ENCODE results near the gene NOP58. TPM values are rescaled to one million over a fixed set of nuclear protein-coding genes. Genes with fewer than 3 reads are reported as not detected.
"Not testable (repeated sequence)": the region's sequence is repeated elsewhere in the genome, so short reads cannot be mapped to it uniquely, and the experiment has no call there.

The NOP58 gene, protein sequence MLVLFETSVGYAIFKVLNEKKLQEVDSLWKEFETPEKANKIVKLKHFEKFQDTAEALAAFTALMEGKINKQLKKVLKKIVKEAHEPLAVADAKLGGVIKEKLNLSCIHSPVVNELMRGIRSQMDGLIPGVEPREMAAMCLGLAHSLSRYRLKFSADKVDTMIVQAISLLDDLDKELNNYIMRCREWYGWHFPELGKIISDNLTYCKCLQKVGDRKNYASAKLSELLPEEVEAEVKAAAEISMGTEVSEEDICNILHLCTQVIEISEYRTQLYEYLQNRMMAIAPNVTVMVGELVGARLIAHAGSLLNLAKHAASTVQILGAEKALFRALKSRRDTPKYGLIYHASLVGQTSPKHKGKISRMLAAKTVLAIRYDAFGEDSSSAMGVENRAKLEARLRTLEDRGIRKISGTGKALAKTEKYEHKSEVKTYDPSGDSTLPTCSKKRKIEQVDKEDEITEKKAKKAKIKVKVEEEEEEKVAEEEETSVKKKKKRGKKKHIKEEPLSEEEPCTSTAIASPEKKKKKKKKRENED
- polyA plus RNA-seq (ENCODE audit: insufficient read length in 4 of 4): 100 to 1,000 TPM in 1 of 4 donors, 10 to 100 TPM in 3; 92.0 to 102 (median 97.0) TPM

- DNase-seq (ENCODE audit: low read depth in 4 of 4, low spot score in 3 of 4): peak; percentile 94 to 97 (median 96)
Measured at GRCh38 chr2:202265467-202266277, at the start of gene NOP58. Gene NOP58 (plus strand): TSS chr2:202265763. CDS start chr2:202265942, 179 bp downstream.

DNA sequence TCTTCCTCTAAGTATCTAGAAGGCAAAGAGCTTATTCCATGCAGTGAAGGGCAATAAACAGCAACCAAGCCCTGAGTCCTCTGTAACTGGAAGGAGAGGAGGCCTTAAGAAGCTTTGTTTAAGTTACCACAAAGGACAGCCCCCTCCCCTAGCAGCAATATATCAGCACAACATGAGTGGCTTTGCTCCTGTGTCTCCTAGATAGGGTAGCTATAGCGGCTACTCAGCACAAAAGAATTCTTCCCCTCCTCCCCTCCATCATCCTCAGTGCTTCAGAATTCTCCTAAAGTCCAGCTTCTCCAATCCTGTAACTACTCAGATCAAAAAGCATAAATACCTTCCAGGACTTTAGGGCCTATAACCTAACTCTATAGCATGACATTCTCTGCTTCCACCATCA lies 43.7 kb upstream of the NOP58 start:
- no peak for DNase-seq (ENCODE audit: low read depth in 4 of 4, low spot score in 3 of 4)

DNA sequence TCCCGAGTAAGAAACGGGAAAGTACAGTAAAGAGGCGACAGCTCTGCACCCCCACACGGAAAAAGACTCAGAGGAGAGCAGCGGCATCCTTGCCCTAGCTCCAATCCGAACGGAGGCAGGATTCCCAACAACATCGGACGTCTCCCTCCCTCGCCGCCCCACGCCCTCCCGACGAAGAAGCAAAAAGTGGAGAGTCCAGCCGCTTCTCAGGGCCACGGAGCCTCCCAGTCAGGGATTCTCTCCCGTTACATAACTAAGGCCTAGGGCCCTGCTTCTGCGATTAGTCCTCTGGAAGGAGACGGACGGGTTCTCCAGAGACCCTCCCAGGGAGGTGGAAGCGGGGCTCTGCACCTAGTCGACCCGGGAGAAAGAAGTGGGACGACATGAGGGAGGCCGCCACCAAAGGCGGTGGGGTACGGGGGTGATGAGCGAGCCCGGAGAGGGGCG lies 27.8 kb upstream of the NOP58 start:
- DNase-seq (ENCODE audit: low read depth in 4 of 4, low spot score in 3 of 4): peak; percentile 20 to 43 (median 35)

- peak; percentile 92 to 95 (median 94) for DNase-seq (ENCODE audit: low read depth in 4 of 4, low spot score in 3 of 4)
Measured at GRCh38 chr2:202238234-202239197, 27.0 kb upstream of the NOP58 start, which contains the start of gene SUMO1. Gene SUMO1 (minus strand): TSS chr2:202238597. CDS start chr2:202238451, 146 bp downstream.

DNA sequence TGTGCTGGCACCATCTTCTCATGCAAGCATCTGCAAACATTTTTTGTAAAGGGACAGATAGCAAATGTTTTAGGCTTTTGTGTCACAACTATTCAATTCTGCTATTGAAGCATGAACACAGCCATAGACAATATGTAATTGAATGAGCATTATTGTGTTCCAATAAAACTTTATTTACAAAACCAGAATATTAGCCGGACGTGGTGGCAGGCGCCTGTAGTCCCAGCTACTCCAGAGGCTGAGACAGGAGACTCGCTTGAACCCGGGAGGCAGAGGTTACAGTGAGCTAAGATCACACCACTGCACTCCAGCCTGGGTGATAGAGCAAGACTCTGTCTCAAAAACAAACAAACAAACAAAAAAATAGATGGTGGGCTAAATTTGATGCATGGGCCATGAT lies 17.9 kb upstream of the NOP58 start:
- not testable (repeated sequence) for DNase-seq (ENCODE audit: low read depth in 4 of 4, low spot score in 3 of 4)

DNA sequence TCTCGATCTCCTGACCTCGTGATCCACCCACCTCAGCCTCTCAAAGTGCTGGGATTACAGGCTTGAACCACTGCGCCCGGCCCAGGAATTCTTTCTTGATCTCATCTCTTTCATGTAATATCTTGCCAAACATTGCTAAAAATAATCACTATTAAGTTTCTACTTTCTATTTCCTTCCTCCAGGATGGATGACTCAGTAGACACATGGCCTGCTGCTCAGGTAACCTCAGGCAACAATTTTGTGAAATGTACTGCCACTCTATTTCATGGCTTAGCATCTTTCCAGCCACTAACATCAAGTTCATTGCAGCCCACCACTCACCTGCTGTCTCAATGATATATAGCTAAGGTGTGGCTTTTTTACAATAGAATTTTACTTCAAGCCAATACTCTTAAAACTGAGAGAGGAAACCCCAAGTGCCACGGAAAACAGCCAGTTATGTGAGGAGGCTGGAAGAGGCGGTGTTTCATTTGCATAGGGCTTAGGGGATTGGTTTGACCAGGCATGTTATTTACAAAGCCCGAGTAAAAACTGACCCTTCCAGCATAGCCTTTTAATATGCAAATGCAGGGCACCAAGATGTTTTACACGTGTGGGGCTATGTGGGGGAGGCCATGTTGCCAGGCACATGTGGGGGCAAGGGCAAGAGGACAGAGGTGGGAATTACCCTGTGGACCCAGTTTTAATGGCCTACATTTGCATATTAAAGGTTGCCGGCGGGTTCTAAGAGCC lies 15.9 kb upstream of the NOP58 start:
- no peak for DNase-seq (ENCODE audit: low read depth in 4 of 4, low spot score in 3 of 4)

GRCh38 chr2:202251494-202251893 lies 14.1 kb upstream of the NOP58 start:
- DNase-seq (ENCODE audit: low read depth in 4 of 4, low spot score in 3 of 4): no peak

DNA sequence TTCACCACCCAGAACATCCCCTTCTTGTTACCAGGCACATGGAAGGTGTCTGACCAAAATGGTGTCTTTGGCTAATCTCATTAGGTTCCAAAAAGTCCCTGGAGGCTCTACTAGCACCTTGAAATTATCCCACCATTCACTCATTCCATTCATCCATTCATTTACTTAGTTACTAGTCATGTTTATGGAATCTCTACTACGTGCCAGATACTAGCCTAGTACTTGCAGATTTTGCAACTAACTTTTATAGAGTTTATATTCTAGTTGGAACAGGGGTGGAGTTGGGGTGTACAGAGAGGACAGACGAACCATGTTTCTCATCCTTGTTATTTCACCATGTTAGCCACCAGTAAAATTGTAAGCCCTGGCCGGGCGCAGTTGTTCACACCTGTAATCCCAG lies 4.0 kb upstream of the NOP58 start:
- no peak for DNase-seq (ENCODE audit: low read depth in 4 of 4, low spot score in 3 of 4)

DNA sequence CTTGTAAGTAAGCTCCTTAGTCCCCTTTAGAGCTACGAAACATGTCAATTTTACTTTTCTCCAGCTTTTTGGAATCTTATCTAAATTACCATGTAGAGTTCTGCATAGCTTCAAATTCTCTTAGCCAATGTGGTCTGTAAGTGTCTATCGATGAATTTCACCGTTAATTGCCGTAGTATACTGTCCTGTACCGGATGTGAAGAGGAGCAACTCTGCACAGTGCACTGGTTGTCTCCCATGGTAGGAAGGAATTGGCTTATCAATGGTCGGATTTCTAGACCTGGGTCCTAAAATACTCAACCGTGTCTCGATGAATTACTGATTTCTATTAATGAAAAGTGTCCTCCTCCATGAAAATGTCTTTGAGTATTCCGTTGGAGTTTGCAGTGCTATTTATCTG lies 1.9 kb downstream of the NOP58 start:
- no peak for DNase-seq (ENCODE audit: low read depth in 4 of 4, low spot score in 3 of 4)

DNA sequence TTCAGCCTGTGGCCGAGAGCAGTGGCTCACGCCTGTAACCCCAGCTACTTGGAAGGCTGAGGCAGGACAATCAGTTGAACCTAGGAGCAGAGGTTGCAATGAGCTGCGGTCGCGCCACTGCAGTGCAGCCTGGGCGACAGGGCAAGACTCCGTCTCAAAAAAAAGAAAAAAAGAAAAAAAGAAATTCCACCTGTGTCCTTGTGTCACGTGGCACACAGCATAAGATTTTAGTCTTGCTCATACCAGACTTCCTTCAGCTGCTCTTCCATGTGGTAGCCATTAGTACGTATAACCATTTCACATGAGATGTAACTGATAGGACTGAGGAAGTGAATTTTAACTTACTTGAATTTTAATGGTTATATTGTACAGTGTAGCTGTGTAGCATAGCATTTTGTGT lies 4.0 kb downstream of the NOP58 start:
- DNase-seq (ENCODE audit: low read depth in 4 of 4, low spot score in 3 of 4): no peak

GRCh38 chr2:202270487-202270886 lies 4.9 kb downstream of the NOP58 start:
- no peak for DNase-seq (ENCODE audit: low read depth in 4 of 4, low spot score in 3 of 4)

DNA sequence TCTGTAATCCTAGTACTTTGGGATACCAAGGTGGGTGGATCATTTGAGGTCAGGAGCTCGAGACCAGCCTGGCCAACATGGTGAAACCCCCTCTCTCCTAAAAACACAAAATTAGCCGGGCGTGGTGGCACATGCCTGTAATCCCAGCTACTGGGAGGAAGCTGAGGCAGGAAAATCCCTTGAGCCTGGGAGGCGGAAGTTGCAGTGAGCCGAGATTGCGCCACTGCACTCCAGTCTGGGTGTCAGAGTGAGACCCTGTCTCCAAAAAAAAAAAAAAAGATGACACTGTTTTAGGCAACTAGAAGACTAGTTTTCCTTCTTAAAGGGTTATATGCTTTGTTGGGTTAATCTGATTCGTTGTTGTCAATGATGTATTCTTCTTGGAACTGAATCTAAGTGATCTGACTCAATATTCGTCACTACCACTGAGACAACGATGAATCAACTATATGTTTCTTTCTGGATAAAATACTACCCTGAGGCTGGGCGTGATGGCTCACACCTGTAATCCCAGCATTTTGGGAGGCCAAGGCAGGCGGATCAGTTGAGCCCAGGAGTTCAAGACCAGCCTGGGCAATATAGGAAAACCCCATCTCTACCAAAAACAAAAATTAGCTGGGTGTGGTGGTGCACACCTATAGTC lies 10.6 kb downstream of the NOP58 start:
- not testable (repeated sequence) for DNase-seq (ENCODE audit: low read depth in 4 of 4, low spot score in 3 of 4)

- no peak for DNase-seq (ENCODE audit: low read depth in 4 of 4, low spot score in 3 of 4)
Measured at GRCh38 chr2:202278036-202278760, 12.6 kb downstream of the NOP58 start.

GRCh38 chr2:202278944-202279343 lies 13.4 kb downstream of the NOP58 start:
- no peak for DNase-seq (ENCODE audit: low read depth in 4 of 4, low spot score in 3 of 4)

DNA sequence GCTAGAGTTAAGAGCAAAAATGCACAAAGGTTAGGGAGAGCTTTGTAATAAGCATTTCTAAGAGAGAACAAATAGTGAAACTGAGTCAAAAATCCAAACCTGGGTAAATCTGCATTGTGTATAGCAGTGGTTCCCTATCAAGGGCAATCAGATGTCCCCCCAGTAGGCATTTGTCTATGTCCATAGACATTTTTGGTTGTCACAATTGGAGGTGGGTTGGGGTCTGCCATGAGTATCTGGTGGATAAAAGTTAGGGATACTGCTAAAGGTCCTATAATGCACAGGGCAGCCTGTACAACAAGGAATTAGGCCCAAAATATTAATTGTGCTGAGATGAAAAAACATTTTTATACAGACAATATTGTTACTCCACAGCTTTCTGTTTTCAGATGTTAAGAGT lies 21.0 kb downstream of the NOP58 start:
- DNase-seq (ENCODE audit: low read depth in 4 of 4, low spot score in 3 of 4): no peak

DNA sequence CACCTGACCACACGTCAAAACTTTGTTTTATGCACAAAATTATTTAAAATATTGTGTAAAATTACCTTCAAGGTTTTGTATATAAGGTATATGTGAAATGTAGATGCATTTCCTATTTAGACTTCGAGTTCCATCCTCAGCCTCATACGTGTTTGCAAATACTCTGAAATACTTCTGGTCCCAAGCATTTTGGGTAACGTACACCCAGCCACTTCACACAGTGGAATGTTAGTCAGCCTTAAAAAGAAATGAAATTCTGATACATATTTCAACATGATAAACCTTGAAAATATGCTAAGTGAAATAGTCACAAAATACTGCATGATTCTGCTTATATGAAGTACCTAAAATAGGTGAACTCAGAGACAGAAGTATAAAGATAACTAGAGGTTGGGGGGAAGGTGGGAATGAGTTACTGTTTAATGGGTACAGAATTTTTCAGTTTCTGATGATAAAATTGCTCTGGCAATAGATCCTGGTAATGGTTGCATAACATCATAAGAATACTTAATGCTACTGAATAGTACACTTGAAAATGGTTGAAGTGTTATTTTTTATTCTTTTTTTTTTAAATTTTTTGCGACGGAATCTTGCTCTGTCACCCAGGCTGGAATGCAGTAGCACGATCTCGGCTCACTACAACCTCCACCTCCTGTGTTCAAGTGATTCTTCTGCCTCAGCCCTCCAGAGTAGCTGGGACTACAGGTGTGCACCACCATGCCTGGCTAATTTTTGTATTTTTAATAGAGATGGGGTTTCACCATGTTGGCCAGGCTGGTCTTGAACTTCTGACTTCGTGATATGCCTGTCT lies 24.0 kb downstream of the NOP58 start:
- no peak for DNase-seq (ENCODE audit: low read depth in 4 of 4, low spot score in 3 of 4)

DNA sequence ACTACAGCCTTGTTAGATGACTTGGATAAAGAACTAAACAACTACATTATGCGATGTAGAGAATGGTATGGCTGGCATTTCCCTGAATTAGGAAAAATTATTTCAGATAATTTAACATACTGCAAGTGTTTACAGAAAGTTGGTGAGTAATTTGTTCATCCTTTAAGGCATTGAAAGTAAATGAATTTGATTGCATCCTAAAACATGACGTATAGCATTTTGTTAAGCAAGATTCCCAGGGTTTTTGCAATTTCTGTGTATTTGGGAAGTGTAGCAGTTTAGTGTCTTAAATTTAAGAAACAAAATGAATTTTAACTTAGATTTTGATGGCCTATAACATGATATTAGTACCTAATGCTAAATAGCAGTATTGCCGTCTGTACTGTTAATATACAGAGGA lies 24.8 kb downstream of the NOP58 start:
- DNase-seq (ENCODE audit: low read depth in 4 of 4, low spot score in 3 of 4): no peak

All from right renal pelvis (tissue), 4 donors.